WTC11 (cell line): ENCODE measurements around the gene PA2G4. TPM values are rescaled to one million over a fixed set of nuclear protein-coding genes. Genes with fewer than 3 reads are reported as not detected.

Experiments used
- ATAC-seq: fragments of 200-7000 bp; cut with Tn5 transposase; 2 replicates; pipeline ENCODE4 v1.10.0; 2021; ENCODE audit warnings: mild to moderate bottlenecking, moderate library complexity
- CTCF ChIA-PET: fragments of 300-600 bp; sonication (Branson Sonifier 250); formaldehyde crosslinking; loops from one replicate; lab custom pipeline; 2021; ENCODE audit warnings: antibody characterized with exemption; lab: Charles Lee
- POLR2A ChIA-PET: fragments of 350-600 bp; sonication (Branson Sonifier 250); formaldehyde crosslinking; loops from one replicate; lab custom pipeline; 2021; ENCODE audit warnings: antibody characterized with exemption; lab: Charles Lee
- DNase-seq: peaks from one replicate; pipeline ENCODE4 v3.0.0; 2021; ENCODE audit warnings: low spot score
- H3K27ac Mint-ChIP-seq: 2 replicates; pipeline ENCODE4 v1.8.0; 2021; ENCODE audit warnings: mixed read lengths
- H3K27me3 Mint-ChIP-seq: 2 replicates; pipeline ENCODE4 v1.8.0; 2021; ENCODE audit warnings: low read depth, mild to moderate bottlenecking, moderate library complexity, mixed read lengths
- H3K36me3 Mint-ChIP-seq: 2 replicates; pipeline ENCODE4 v1.8.0; 2021; ENCODE audit warnings: mixed read lengths
- H3K4me1 Mint-ChIP-seq: 2 replicates; pipeline ENCODE4 v1.8.0; 2022; ENCODE audit warnings: mixed read lengths
- H3K4me3 Mint-ChIP-seq: 2 replicates; pipeline ENCODE4 v1.8.0; 2021; ENCODE audit warnings: mild to moderate bottlenecking, moderate library complexity, mixed read lengths
- H3K9me3 Mint-ChIP-seq: 2 replicates; pipeline ENCODE4 v1.8.0; 2021; ENCODE audit warnings: mixed read lengths
- ATF1 ChIP-seq: sonication (generic); formaldehyde crosslinking; IDR thresholded peaks from 2 replicates; pipeline ENCODE4 v1.8.1; 2023; ENCODE audit warnings: mild to moderate bottlenecking, moderate library complexity, missing genetic modification reagents
- CBFB ChIP-seq: sonication (generic); formaldehyde crosslinking; IDR thresholded peaks from 2 replicates; pipeline ENCODE4 v1.8.1; 2022; ENCODE audit warnings: mild to moderate bottlenecking, low read depth, missing genetic modification reagents
- EMX1 ChIP-seq: fragments of 250-450 bp; sonication (Bioruptor Pico); IDR thresholded peaks from 2 replicates; pipeline ENCODE4 v1.8.0; 2021; ENCODE audit warnings: mild to moderate bottlenecking
- ESRRA ChIP-seq: sonication (generic); formaldehyde crosslinking; IDR thresholded peaks from 2 replicates; pipeline ENCODE4 v1.8.1; 2022; ENCODE audit warnings: mild to moderate bottlenecking, missing genetic modification reagents, borderline replicate concordance
- FOXK1 ChIP-seq: sonication (generic); formaldehyde crosslinking; IDR thresholded peaks from 2 replicates; pipeline ENCODE4 v1.8.0; 2022; ENCODE audit warnings: mild to moderate bottlenecking, moderate library complexity, missing genetic modification reagents
- FOXP1 ChIP-seq: sonication (generic); formaldehyde crosslinking; IDR thresholded peaks from 2 replicates; pipeline ENCODE4 v1.8.0; 2022; ENCODE audit warnings: missing genetic modification reagents, mild to moderate bottlenecking, moderate library complexity, borderline replicate concordance
- KAT7 ChIP-seq: sonication (generic); formaldehyde crosslinking; IDR thresholded peaks from 2 replicates; pipeline ENCODE4 v1.8.1; 2023; ENCODE audit warnings: missing genetic modification reagents, mild to moderate bottlenecking, borderline replicate concordance
- NFATC4 ChIP-seq: fragments of 250-450 bp; sonication (Bioruptor Pico); IDR thresholded peaks from 2 replicates; pipeline ENCODE4 v1.9.0; 2021; ENCODE audit warnings: mild to moderate bottlenecking
- RORB ChIP-seq: fragments of 250-450 bp; sonication (Bioruptor Pico); IDR thresholded peaks from 2 replicates; pipeline ENCODE4 v1.9.0; 2021; ENCODE audit warnings: mild to moderate bottlenecking
- SMAD3 ChIP-seq: sonication (generic); formaldehyde crosslinking; IDR thresholded peaks from 2 replicates; pipeline ENCODE4 v1.8.0; 2022; ENCODE audit warnings: missing genetic modification reagents, mild to moderate bottlenecking, borderline replicate concordance
- SP1 ChIP-seq: sonication (generic); formaldehyde crosslinking; conservative IDR thresholded peaks from 2 replicates; pipeline ENCODE4 v1.8.1; 2022; ENCODE audit warnings: missing genetic modification reagents
- TP53 ChIP-seq: sonication (generic); formaldehyde crosslinking; IDR thresholded peaks from 2 replicates; pipeline ENCODE4 v1.8.1; 2023; ENCODE audit warnings: mild to moderate bottlenecking, missing genetic modification reagents
- ZNF138 ChIP-seq: sonication (generic); formaldehyde crosslinking; conservative IDR thresholded peaks from 2 replicates; pipeline ENCODE4 v1.8.1; 2022; ENCODE audit warnings: mild to moderate bottlenecking, moderate library complexity, missing genetic modification reagents
- ZNF232 ChIP-seq: sonication (generic); formaldehyde crosslinking; IDR thresholded peaks from 2 replicates; pipeline ENCODE4 v1.8.0; 2022; ENCODE audit warnings: mild to moderate bottlenecking, missing genetic modification reagents
- ZNF317 ChIP-seq: sonication (generic); formaldehyde crosslinking; IDR thresholded peaks from 2 replicates; pipeline ENCODE4 v1.8.1; 2023; ENCODE audit warnings: low read depth, mild to moderate bottlenecking, moderate library complexity, missing genetic modification reagents, borderline replicate concordance
- ZNF396 ChIP-seq: fragments of 250-450 bp; sonication (Bioruptor Pico); IDR thresholded peaks from 2 replicates; pipeline ENCODE4 v1.8.0; 2021; ENCODE audit warnings: mild to moderate bottlenecking, moderate library complexity, borderline replicate concordance
- total RNA-seq: library from RNA; stranded (reverse); gene quantifications from 3 replicates; pipeline ENCODE4 v1.2.3, GENCODE V29; 2021
- TF ChIP-seq, protein P1 (sequence below): sonication (generic); formaldehyde crosslinking; IDR thresholded peaks from 2 replicates; pipeline ENCODE4 v1.8.0; 2023; ENCODE audit warnings: missing genetic modification reagents
- TF ChIP-seq, protein P2 (sequence below): sonication (generic); formaldehyde crosslinking; IDR thresholded peaks from 2 replicates; pipeline ENCODE4 v1.8.1; 2023; ENCODE audit warnings: mild to moderate bottlenecking, missing genetic modification reagents, borderline replicate concordance
- TF ChIP-seq, protein P3 (sequence below): sonication (generic); formaldehyde crosslinking; IDR thresholded peaks from 2 replicates; pipeline ENCODE4 v1.8.1; 2023; ENCODE audit warnings: mild to moderate bottlenecking, moderate library complexity, missing genetic modification reagents
- TF ChIP-seq, protein P4 (sequence below): sonication (generic); formaldehyde crosslinking; IDR thresholded peaks from 2 replicates; pipeline ENCODE4 v1.8.1; 2022; ENCODE audit warnings: low read depth, mild to moderate bottlenecking, moderate library complexity, missing genetic modification reagents, borderline replicate concordance
- TF ChIP-seq, protein P5 (sequence below): fragments of 200-600 bp; IDR thresholded peaks from 2 replicates; pipeline ENCODE4 v1.8.0; 2022; ENCODE audit warnings: antibody characterized with exemption
- TF ChIP-seq, protein P6 (sequence below): fragments of 250-450 bp; sonication (Bioruptor Pico); IDR thresholded peaks from 2 replicates; pipeline ENCODE4 v1.8.0; 2021; ENCODE audit warnings: mild to moderate bottlenecking

PA2G4 gene
- total RNA-seq, 1 experiment from 2014 or later, result 249 TPM

DNA sequence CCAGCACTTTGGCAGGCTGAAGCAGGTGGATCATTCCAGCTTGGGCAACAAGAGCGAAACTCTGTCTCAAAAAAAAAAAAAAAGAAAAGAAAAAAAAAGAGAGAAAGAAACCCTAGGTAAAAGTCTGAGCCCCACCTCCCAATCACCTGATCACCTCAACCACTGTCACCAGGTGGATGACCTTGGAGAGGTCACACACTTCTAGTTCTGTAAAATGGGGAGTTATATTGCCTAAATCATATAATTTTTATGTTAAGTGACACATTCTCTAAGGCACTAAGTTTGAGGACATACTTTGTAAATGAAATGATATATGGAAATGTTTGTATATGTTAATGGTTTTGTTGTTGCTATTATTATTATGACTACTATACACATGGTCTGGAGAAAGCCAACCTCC lies 25.9 kb upstream of the PA2G4 start:
- ATAC-seq, result no peak

DNA sequence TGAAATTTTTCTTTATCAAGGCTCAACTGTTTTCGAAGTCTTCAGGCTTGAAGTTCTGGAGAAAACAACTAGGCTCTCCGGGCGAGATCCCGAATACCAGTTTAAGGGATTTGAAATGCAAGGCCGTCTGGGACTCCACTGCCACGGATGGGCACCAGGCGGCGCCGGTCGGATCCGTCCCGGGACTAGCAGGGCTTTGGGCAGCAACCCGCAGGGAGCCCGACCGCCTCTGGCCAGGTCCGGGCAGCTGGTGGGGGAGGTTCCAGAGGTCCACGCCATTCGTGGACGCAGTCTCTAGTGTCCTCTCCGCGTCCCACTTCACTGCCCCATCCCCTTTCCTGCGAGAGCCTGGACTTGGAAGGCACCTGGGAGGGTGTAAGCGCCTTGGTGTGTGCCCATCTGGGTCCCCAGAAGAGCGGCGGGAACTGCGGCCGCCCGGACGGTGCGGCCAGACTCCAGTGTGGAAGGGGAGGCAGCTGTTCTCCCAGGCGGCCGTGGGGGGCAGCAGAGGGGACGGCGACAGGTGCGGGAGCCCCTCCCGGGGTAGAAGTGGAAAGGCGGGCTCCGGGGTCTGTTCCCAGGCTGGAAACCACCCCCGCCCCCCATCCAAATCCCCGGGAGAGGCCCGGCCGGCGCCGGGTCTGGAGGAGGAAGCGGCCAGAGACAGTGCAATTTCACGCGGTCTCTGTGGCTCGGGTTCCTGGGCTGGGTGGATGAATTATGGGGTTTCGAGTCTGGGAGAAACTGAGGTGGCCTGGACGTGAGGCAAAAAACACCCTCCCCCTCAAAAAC lies 25.2 kb upstream of the PA2G4 start:
- DNase-seq (peak; percentile 96), ATAC-seq (peak; percentile 68)
- peak overlapping the region; percentile 89 for H3K4me3 Mint-ChIP-seq
- peaks cover 23% of the 10 kb centered on the region for H3K4me1 Mint-ChIP-seq
- ChIA-PET CTCF (interaction anchor here (0.6 to 2.6 kb wide), 22 partner anchors 9 to 350 kb away, joined by 3 to 13 read pairs (median 4); partner anchors contain the start of genes ESYT1, ORMDL2, PA2G4 and RAB5B), POLR2A (interaction anchor here (0.5 to 2.9 kb wide), 14 partner anchors 9 to 939 kb away, joined by 3 to 34 read pairs (median 5); partner anchors contain the start of genes MYL6, PA2G4, RAB5B and RNF41)
- H3K36me3 Mint-ChIP-seq, result peaks cover 6% of the 10 kb centered on the region
- peak overlapping the region; percentile 98 for H3K27ac Mint-ChIP-seq
- TF ChIP-seq ZNF317 (0 out of 2 replicates have a peak, but pooled peaks have one; percentile 7), EMX1 (CRISPR knock-in tag) (no peak), NFATC4 (CRISPR knock-in tag) (peak; percentile 23; the same call in 1 of the 2 replicates), RORB (CRISPR knock-in tag) (no peak), ZNF232 (CRISPR knock-in tag) (no peak), SMAD3 (CRISPR knock-in tag) (no peak), ZNF138 (CRISPR knock-in tag) (no peak), CBFB (no peak), FOXP1 (CRISPR knock-in tag) (no peak), KAT7 (CRISPR knock-in tag) (peak; percentile 18; the same call in 1 of the 2 replicates), ATF1 (CRISPR knock-in tag) (no peak), TP53 (peak; percentile 69; the same call in 1 of the 2 replicates), ZNF396 (CRISPR knock-in tag) (0 out of 2 replicates have a peak, but pooled peaks have one; percentile 1), SP1 (CRISPR knock-in tag) (peak; percentile 56)
- TF ChIP-seq, protein P1, sequence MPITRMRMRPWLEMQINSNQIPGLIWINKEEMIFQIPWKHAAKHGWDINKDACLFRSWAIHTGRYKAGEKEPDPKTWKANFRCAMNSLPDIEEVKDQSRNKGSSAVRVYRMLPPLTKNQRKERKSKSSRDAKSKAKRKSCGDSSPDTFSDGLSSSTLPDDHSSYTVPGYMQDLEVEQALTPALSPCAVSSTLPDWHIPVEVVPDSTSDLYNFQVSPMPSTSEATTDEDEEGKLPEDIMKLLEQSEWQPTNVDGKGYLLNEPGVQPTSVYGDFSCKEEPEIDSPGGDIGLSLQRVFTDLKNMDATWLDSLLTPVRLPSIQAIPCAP, result no peak
- TF ChIP-seq, protein P2, sequence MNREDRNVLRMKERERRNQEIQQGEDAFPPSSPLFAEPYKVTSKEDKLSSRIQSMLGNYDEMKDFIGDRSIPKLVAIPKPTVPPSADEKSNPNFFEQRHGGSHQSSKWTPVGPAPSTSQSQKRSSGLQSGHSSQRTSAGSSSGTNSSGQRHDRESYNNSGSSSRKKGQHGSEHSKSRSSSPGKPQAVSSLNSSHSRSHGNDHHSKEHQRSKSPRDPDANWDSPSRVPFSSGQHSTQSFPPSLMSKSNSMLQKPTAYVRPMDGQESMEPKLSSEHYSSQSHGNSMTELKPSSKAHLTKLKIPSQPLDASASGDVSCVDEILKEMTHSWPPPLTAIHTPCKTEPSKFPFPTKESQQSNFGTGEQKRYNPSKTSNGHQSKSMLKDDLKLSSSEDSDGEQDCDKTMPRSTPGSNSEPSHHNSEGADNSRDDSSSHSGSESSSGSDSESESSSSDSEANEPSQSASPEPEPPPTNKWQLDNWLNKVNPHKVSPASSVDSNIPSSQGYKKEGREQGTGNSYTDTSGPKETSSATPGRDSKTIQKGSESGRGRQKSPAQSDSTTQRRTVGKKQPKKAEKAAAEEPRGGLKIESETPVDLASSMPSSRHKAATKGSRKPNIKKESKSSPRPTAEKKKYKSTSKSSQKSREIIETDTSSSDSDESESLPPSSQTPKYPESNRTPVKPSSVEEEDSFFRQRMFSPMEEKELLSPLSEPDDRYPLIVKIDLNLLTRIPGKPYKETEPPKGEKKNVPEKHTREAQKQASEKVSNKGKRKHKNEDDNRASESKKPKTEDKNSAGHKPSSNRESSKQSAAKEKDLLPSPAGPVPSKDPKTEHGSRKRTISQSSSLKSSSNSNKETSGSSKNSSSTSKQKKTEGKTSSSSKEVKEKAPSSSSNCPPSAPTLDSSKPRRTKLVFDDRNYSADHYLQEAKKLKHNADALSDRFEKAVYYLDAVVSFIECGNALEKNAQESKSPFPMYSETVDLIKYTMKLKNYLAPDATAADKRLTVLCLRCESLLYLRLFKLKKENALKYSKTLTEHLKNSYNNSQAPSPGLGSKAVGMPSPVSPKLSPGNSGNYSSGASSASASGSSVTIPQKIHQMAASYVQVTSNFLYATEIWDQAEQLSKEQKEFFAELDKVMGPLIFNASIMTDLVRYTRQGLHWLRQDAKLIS (CRISPR knock-in tag), result no peak
- TF ChIP-seq, protein P3, sequence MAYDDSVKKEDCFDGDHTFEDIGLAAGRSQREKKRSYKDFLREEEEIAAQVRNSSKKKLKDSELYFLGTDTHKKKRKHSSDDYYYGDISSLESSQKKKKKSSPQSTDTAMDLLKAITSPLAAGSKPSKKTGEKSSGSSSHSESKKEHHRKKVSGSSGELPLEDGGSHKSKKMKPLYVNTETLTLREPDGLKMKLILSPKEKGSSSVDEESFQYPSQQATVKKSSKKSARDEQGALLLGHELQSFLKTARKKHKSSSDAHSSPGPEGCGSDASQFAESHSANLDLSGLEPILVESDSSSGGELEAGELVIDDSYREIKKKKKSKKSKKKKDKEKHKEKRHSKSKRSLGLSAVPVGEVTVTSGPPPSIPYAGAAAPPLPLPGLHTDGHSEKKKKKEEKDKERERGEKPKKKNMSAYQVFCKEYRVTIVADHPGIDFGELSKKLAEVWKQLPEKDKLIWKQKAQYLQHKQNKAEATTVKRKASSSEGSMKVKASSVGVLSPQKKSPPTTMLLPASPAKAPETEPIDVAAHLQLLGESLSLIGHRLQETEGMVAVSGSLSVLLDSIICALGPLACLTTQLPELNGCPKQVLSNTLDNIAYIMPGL (CRISPR knock-in tag), result peak; percentile 98
- TF ChIP-seq, protein P4, sequence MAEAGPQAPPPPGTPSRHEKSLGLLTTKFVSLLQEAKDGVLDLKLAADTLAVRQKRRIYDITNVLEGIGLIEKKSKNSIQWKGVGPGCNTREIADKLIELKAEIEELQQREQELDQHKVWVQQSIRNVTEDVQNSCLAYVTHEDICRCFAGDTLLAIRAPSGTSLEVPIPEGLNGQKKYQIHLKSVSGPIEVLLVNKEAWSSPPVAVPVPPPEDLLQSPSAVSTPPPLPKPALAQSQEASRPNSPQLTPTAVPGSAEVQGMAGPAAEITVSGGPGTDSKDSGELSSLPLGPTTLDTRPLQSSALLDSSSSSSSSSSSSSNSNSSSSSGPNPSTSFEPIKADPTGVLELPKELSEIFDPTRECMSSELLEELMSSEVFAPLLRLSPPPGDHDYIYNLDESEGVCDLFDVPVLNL (CRISPR knock-in tag), result no peak
- TF ChIP-seq, protein P5, sequence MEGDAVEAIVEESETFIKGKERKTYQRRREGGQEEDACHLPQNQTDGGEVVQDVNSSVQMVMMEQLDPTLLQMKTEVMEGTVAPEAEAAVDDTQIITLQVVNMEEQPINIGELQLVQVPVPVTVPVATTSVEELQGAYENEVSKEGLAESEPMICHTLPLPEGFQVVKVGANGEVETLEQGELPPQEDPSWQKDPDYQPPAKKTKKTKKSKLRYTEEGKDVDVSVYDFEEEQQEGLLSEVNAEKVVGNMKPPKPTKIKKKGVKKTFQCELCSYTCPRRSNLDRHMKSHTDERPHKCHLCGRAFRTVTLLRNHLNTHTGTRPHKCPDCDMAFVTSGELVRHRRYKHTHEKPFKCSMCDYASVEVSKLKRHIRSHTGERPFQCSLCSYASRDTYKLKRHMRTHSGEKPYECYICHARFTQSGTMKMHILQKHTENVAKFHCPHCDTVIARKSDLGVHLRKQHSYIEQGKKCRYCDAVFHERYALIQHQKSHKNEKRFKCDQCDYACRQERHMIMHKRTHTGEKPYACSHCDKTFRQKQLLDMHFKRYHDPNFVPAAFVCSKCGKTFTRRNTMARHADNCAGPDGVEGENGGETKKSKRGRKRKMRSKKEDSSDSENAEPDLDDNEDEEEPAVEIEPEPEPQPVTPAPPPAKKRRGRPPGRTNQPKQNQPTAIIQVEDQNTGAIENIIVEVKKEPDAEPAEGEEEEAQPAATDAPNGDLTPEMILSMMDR, result peak; percentile 46; the same call in 1 of the 2 replicates
- TF ChIP-seq, protein P6, sequence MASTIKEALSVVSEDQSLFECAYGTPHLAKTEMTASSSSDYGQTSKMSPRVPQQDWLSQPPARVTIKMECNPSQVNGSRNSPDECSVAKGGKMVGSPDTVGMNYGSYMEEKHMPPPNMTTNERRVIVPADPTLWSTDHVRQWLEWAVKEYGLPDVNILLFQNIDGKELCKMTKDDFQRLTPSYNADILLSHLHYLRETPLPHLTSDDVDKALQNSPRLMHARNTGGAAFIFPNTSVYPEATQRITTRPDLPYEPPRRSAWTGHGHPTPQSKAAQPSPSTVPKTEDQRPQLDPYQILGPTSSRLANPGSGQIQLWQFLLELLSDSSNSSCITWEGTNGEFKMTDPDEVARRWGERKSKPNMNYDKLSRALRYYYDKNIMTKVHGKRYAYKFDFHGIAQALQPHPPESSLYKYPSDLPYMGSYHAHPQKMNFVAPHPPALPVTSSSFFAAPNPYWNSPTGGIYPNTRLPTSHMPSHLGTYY (CRISPR knock-in tag), result no peak
- TF ChIP-seq, all 79 proteins: peak for 8
- H3K27me3 Mint-ChIP-seq, result no peaks in the 10 kb centered on the region
- no peaks in the 10 kb centered on the region for H3K9me3 Mint-ChIP-seq

More for the DNA sequence above, 25.9 kb upstream of the PA2G4 start:
- ChIA-PET POLR2A (interaction anchor here (0.5 to 2.9 kb wide), 4 partner anchors 9 to 31 kb away, joined by 5 to 34 read pairs (median 6); partner anchors contain the start of gene PA2G4), CTCF (interaction anchor here (0.7 to 1.7 kb wide), 5 partner anchors 79 to 341 kb away, joined by 3 to 11 read pairs (median 5); partner anchors contain the start of genes ORMDL2, RNF41, SARNP and SUOX)
- DNase-seq, result no peak
- no peaks in the 10 kb centered on the region for H3K27me3 Mint-ChIP-seq
- H3K27ac Mint-ChIP-seq, result peak overlapping the region; percentile 94
- H3K36me3 Mint-ChIP-seq, result no peaks in the 10 kb centered on the region
- TF ChIP-seq FOXK1 (CRISPR knock-in tag), result no peak
- TF ChIP-seq ESRRA (CRISPR knock-in tag), result peak; percentile 74; the same call in 1 of the 2 replicates
- H3K4me3 Mint-ChIP-seq, result peak overlapping the region; percentile 89
- H3K4me1 Mint-ChIP-seq, result peaks cover 23% of the 10 kb centered on the region
- no peaks in the 10 kb centered on the region for H3K9me3 Mint-ChIP-seq
